HG02642 (cell line): ENCODE results near the gene EPB41L4A.

ENCODE experiments used
- ATAC-seq: cut with Tn5 transposase; IDR thresholded peaks from one replicate; pipeline ENCODE4 v1.9.1; 2021; ENCODE audit warnings: mild to moderate bottlenecking; ENCODE audit not compliant: unreplicated experiment, poor library complexity

The EPB41L4A gene

GRCh38 chr5:112317866-112318265 lies 101.2 kb downstream of the EPB41L4A start:
- no peak for ATAC-seq

- no peak for ATAC-seq
These were observed 102.3 kb downstream of the EPB41L4A start for GRCh38 chr5:112316731-112317130.

DNA sequence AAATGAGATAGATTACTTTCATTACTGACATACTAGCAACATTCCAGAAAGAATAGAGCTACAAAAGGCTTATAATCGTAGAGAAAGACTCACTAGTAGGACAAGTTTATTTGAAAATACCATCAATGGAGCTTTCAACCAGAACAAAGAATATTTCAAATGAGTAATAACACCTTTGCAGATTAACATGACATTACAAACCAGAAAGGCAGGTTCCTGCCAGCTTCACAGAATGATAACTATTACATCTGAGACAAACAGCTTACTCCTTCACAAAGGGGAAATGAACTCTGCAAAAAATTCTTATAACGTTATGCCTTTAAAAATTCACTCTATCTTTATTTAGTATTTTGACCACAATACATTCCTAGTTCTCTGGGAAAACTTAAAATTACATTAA lies 103.1 kb downstream of the EPB41L4A start:
- ATAC-seq = no peak

DNA sequence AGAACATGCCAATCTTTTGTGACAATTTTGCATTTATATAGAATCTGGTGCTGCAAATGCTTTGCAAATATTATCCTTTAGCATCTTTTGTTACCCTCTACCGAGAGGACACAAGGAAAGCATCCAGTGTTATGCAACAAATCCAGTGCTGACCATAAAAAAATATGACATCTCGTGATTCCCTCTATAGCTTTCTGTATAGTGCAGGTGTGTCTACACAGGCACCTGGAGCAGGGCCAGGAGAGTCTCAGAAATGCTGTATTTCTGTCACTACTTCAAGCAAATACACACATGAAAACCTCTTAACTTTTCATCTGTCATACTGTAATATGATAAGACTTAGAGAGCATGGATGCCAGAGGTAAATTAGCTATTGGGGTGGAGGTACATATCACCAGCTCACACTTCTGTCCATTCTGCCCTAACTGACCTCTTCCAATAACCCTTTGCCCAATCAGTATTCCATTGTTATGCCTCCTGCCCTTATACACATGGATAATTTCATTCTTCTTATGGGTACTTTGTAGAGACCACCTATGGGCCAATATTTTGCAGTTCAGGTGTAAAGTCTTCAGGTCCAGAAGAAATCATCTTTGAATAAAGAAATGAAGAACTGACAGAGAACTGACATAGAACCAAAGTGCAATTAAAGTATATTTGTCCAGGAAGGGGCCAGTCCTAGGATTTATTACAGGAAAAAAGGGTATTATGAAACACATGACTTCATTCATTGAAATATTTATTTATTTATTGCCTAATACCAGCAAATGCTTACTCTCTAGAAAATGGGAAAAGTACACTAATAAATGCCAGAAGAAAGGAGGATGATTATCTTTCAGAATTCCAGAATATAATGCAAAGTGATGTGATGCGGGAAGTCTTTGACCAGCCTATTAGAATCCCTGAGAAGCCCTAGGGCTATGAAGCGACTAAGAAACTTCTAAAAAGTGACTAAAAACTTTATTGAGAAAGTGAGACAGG lies 106.5 kb downstream of the EPB41L4A start:
- ATAC-seq = no peak

GRCh38 chr5:112310746-112311145 lies 108.3 kb downstream of the EPB41L4A start:
- no peak for ATAC-seq

GRCh38 chr5:112308608-112309007 lies 110.5 kb downstream of the EPB41L4A start:
- ATAC-seq = no peak

GRCh38 chr5:112306956-112307355 lies 112.1 kb downstream of the EPB41L4A start:
- ATAC-seq = no peak

DNA sequence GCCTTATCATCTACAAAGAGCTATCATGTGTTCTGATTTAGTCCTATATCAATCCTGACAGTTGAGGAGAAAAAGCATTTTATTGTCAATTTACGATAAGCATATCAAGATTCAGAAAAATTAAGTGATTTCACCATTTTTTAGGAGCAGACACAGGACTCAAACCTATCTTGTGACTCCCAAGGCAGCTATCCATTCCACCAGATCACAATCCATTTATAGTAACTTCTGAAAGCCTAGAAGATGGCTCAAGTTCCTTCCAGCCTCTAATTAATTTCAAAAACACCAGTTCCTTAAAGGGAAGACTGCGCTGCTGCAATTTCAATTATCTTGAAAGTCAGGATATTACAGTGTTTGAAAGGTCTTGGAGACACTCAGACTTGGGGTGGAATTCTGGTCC lies 114.3 kb downstream of the EPB41L4A start:
- ATAC-seq = no peak

DNA sequence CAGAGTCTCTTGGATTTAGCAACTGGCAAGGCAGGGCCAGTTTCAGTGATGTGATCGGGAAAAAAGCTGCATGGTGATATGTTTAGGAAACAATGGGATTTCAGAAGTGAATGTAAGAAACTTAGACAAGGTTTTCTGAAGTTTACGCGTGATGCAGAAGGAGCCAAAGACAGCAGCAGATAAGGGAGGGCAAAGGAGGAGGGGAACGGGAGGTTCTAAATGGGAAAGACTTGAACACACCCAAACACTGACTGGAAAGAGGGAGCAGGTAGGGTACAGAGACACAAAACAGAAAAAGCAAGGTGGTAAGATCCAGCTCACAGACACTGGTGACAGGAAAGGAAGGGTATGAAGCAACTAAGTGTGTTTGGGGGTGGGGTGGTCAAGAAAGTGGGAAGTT lies 115.4 kb downstream of the EPB41L4A start:
- no peak for ATAC-seq

- ATAC-seq = no peak
These were observed 125.0 kb downstream of the EPB41L4A start for GRCh38 chr5:112294126-112294525.

DNA sequence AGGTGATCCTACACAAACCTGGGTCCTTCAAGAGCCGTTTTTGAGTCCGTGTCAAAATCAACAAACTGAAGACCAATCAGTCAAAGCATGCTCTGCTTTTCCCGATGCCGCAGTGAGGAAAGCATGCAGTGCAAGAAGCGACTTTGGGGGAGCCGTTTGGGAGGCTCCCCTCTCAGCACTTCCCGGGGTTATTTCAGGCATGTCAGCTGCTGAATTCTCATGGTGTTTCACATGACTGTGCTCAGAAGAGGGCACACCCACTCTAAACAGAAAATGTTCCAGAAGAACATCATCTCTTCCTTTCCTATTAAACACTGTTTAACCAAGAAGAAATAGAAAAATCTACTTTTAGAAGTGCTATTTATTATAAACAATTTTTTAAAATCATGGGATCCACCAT lies 125.5 kb downstream of the EPB41L4A start:
- no peak for ATAC-seq

DNA sequence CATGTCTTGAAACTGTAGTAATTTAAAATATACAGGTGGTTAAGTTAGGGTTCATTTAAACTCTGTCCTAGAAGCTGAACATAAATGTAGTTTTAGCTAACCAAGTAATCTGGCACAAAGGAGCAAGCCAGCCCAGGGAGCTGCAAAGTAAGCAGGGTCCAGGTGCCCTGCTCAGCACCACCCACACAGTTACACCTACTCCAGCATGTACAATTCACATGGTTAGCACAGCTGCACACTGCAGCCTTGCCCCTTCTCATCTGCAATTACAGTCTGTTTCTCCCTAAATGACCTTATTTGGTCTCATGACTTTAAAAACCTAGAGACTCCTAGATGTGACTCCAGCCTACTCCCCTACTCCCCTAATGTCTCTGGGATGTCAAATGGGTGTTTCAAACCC lies 128.4 kb downstream of the EPB41L4A start:
- ATAC-seq = no peak

DNA sequence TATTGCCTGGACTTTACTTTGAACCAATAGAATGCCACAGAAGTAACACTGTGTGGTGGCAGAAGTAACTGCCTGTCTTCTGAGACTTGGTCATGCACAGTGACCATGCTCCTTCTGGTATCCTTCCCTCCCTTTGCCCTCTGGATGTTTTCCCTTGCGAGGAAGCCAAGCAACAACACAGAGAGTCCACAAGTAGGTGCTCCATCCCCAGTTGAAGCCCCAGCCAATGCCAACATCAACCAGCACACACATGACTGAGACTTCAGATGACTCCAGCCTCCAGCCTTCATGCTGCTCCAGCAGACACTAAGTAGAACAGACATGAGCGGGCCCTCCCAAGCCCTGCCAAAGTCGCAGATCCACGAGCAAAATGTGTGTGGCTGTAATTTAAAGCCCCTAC lies 129.6 kb downstream of the EPB41L4A start:
- no peak for ATAC-seq

DNA sequence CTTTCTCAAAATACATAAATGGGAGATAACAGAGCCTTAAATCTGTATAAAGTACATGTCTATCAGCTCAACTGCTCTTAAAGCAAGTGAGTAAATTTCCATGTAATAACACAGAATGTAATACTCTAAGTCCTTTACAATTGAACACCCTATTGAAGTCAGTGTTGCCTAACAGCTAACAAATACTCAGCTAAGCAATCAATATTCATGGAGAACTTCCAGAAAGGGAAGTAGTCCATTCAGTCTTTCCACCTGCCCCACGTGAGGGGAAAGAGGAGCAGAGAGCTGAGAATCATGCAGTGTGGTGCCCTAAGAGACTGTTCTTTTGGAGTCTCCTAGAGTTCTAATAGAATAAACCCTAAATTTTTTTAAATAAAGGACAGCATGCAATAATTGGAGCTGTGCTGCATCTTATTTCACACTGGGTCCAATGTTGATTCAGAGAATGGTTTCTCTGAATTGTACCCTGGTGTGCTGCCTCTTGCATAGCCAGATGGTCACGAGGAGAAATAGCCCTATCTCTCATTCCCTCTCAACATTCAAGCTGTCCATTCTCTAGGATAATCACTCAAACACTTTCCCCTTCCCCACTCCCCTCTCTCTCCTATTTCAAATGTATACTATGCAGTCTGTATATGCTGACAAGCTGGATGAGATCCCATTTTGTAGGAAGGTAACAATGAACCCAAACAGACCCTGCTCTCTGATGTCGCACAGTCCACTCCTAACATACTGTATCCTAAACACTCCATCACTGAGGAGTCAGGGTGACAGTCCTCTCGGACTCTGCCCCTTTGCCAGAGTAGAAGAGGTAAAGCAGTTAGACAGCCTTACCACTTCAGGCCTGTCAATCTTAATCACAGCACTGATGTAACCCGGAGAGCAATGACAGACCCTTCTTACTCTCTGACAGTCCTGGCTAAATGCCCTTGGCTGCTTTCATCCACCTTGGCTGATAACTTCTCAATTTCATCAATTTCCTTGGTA lies 134.8 kb downstream of the EPB41L4A start:
- ATAC-seq = no peak

DNA sequence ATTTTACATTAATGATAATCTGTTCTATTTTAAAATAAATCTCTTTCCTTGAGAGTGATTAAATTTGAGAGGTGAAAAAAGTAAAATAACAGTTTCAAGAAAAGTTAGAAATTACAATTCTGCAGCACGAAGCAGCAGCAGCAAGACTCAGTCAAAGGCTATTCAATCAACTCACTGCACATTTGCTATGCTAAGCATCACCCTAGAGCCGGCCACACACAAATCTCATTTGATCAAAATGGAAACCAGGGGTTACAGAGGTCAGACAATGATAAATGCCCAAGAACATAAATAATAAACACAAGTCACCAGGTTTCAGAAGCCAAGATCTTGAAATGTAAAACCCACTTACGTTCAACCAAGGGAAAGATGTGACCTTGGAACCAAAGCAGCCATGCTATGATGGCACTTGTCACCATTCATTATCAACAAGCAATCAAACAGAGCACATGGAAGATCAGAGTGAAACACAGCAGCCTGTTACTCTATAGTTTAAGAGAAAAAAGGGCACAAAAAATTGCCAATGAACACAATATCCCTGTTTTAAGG lies 136.0 kb downstream of the EPB41L4A start:
- no peak for ATAC-seq

DNA sequence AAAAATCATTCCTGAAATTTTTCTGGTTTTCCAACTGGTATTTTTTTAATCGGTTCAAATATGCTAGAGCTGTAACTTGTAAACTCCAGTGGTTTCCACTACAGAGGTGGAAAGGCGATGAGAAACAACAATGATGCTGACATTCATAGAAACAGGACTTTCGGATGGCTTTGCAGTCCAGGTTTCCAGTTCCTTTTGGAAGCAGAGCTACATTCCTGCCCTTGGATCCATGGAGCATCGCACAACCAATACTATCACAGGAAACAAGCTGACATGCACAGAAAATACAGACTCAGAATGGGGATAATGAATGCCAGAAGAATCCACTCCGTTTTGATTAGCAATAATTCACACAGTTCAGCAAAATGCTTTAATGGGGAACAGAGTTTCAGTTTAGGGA lies 140.0 kb downstream of the EPB41L4A start:
- ATAC-seq = no peak

- no peak for ATAC-seq
These were observed 142.1 kb downstream of the EPB41L4A start for GRCh38 chr5:112276991-112277390.

GRCh38 chr5:112275671-112276070 lies 143.4 kb downstream of the EPB41L4A start:
- no peak for ATAC-seq

GRCh38 chr5:112270299-112271293 lies 148.5 kb downstream of the EPB41L4A start:
- ATAC-seq = no peak
